GM18861 (cell line): ENCODE measurements around the gene SEL1L3.

ENCODE experiments used
- ATAC-seq: cut with Tn5 transposase; IDR thresholded peaks from one replicate; pipeline ENCODE4 v1.9.1; 2021; ENCODE audit not compliant: unreplicated experiment

Gene SEL1L3

GRCh38 chr4:25759101-25759500, 103.7 kb downstream of the SEL1L3 start:
- no peak for ATAC-seq

GRCh38 chr4:25757452-25757851, 105.3 kb downstream of the SEL1L3 start:
- no peak for ATAC-seq

- no peak for ATAC-seq
Measured at GRCh38 chr4:25756503-25756902, 106.3 kb downstream of the SEL1L3 start.

GRCh38 chr4:25755911-25756310, 106.9 kb downstream of the SEL1L3 start:
- no peak for ATAC-seq

GRCh38 chr4:25753239-25753638, 109.5 kb downstream of the SEL1L3 start:
- ATAC-seq, result no peak

GRCh38 chr4:25750874-25751273, 111.9 kb downstream of the SEL1L3 start:
- ATAC-seq, result no peak

- ATAC-seq, result no peak
Measured at GRCh38 chr4:25749150-25749794, 113.5 kb downstream of the SEL1L3 start.

- no peak for ATAC-seq
Measured at GRCh38 chr4:25743971-25744370, 118.8 kb downstream of the SEL1L3 start.

GRCh38 chr4:25729564-25729963, 133.2 kb downstream of the SEL1L3 start:
- ATAC-seq, result no peak

GRCh38 chr4:25728886-25729285, 133.9 kb downstream of the SEL1L3 start:
- ATAC-seq, result no peak

- ATAC-seq, result no peak
Measured at GRCh38 chr4:25727711-25728493, 134.9 kb downstream of the SEL1L3 start.

GRCh38 chr4:25725870-25726269, 136.9 kb downstream of the SEL1L3 start:
- ATAC-seq, result no peak

GRCh38 chr4:25723409-25723808, 139.4 kb downstream of the SEL1L3 start:
- no peak for ATAC-seq

- ATAC-seq, result no peak
Measured at GRCh38 chr4:25722964-25723363, 139.8 kb downstream of the SEL1L3 start.

GRCh38 chr4:25713812-25714211, 149.0 kb downstream of the SEL1L3 start:
- no peak for ATAC-seq

GRCh38 chr4:25712611-25713010, 150.2 kb downstream of the SEL1L3 start:
- no peak for ATAC-seq

GRCh38 chr4:25710637-25711036, 152.2 kb downstream of the SEL1L3 start:
- no peak for ATAC-seq

- ATAC-seq, result no peak
Measured at GRCh38 chr4:25704516-25704915, 158.3 kb downstream of the SEL1L3 start.

- ATAC-seq, result no peak
Measured at GRCh38 chr4:25703731-25704388, 158.9 kb downstream of the SEL1L3 start.

GRCh38 chr4:25702848-25703247, 159.9 kb downstream of the SEL1L3 start:
- no peak for ATAC-seq

GRCh38 chr4:25700661-25701060, 162.1 kb downstream of the SEL1L3 start:
- ATAC-seq, result no peak

GRCh38 chr4:25697516-25697915, 165.3 kb downstream of the SEL1L3 start:
- no peak for ATAC-seq
